ENCODE results near the gene NR3C2.

The NR3C2 gene

DNA sequence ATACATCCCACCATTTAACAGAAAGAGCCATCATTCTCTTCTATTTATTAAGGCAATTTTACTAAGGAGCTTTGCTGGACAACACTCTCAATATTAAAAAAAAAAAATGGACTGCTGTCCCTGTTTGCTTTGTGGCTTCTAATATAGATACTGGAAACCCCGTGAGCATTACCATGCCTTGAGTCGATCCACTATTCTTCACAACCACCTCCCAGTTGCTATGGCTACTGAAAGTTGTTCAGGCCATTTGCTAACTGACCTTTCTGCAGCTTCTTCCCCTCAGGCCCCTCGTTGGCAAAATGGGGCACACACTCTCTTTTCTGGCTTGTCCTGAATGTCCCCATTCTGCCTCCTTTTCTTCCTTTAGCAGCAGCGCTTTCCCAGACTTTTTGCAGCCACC lies 340.4 kb downstream of the NR3C2 start:
- DNase-seq (ENCODE audit: insufficient read length, low spot score) = no peak
- no peak for FAIRE-seq
- TF ChIP-seq PAX5 (IDR thresholded peaks at IDR 0.05; ENCODE audit: insufficient read depth, low read length, severe bottlenecking) (no peak), POU2F2 (IDR thresholded peaks at IDR 0.05; ENCODE audit: low read depth, low read length) (no peak), POLR2A (IDR thresholded peaks at IDR 0.05; ENCODE audit: low read depth, low read length) (no peak), POLR2AphosphoS5 (IDR thresholded peaks at IDR 0.05; ENCODE audit: low read depth, low read length) (no peak), SPI1 (IDR thresholded peaks at IDR 0.05; ENCODE audit: low read depth, low read length) (no peak)

DNA sequence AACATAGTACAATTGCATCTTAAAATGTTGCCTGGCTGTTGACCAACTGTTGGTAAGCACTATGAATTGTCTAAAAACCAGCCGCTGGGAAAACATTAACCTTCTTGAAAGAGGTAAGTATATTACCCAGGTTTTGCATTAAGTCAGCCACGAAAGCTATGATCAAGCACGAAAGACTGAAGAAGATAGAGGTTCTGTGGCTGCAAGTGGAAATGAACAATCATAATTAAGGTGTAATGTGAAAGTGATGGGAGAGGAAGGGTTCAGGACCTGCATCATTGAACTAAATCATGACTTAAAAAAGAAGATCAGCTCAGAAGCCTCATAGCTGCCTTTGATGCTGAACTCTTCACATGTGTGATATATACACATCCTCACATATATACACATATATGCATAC lies 341.0 kb downstream of the NR3C2 start:
- no peak for DNase-seq (ENCODE audit: insufficient read length, low spot score)
- no peak for TF ChIP-seq POLR2AphosphoS5 (IDR thresholded peaks at IDR 0.05; ENCODE audit: low read depth, low read length)
- TF ChIP-seq POLR2A (IDR thresholded peaks at IDR 0.05; ENCODE audit: low read depth, low read length) = no peak
- TF ChIP-seq POU2F2 (IDR thresholded peaks at IDR 0.05; ENCODE audit: low read depth, low read length) = no peak
- no peak for TF ChIP-seq SPI1 (IDR thresholded peaks at IDR 0.05; ENCODE audit: low read depth, low read length)
- TF ChIP-seq TAF1 (IDR thresholded peaks at IDR 0.05; ENCODE audit: low read depth, low read length) = no peak
- TF ChIP-seq PAX5 (IDR thresholded peaks at IDR 0.05; ENCODE audit: insufficient read depth, low read length, severe bottlenecking) = no peak
- FAIRE-seq = no peak

DNA sequence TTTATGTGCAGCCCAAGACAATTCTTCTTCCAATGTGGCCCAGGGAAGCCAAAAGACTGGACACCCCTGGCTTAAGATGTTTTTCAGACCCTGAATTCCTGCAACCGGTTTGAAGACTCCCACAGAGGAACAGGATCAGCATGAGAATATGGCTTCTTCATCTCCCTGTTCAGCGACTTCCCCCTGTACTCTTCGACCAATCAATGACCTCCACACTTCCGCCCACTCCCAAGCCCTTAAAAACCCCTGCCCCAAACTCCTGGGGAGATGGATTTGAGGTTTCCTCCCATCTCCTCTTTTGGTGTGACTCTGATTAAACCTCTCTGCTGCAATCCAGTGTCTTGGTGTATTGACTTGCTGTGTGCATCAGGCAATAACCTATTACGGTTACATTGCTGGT lies 344.4 kb downstream of the NR3C2 start:
- DNase-seq (ENCODE audit: insufficient read length, low spot score) = no peak
- TF ChIP-seq SPI1 (IDR thresholded peaks at IDR 0.05; ENCODE audit: low read depth, low read length) = no peak
- TF ChIP-seq PAX5 (IDR thresholded peaks at IDR 0.05; ENCODE audit: insufficient read depth, low read length, severe bottlenecking) = no peak
- no peak for TF ChIP-seq POLR2AphosphoS5 (IDR thresholded peaks at IDR 0.05; ENCODE audit: low read depth, low read length)
- no peak for TF ChIP-seq POU2F2 (IDR thresholded peaks at IDR 0.05; ENCODE audit: low read depth, low read length)
- TF ChIP-seq POLR2A (IDR thresholded peaks at IDR 0.05; ENCODE audit: low read depth, low read length) = no peak
- TF ChIP-seq TAF1 (IDR thresholded peaks at IDR 0.05; ENCODE audit: low read depth, low read length) = no peak
- no peak for FAIRE-seq

DNA sequence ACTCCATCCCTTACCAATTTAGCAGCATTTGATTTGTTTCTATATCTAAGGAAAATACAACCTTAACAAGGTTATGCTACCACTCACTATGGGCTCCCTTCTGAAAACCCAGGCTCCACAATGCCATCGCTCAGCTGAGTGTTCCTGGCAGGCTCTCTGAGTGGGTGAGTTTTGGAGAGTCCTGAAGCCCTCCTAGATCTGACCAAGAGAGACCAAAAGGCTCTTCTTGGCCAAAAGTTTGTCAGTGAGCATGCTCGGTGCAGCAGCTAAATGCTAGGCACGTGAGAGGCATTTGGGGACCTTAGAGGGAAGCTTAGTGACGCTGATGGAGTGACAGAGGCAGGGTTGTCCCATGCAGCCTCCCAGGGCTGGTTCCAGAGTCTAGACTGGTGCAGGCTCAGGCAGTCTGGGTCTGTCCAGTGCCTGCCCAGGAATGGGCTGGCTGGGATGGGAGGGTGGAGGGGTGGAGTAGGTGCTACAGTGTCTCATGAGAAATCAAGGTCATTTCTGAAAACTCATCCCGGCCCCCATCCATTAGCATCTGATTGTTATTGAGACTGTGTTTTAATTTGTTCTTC lies 346.8 kb downstream of the NR3C2 start:
- DNase-seq (ENCODE audit: insufficient read length, low spot score) (no peak), FAIRE-seq (no peak)
- TF ChIP-seq POLR2AphosphoS5 (IDR thresholded peaks at IDR 0.05; ENCODE audit: low read depth, low read length) (no peak), PAX5 (IDR thresholded peaks at IDR 0.05; ENCODE audit: insufficient read depth, low read length, severe bottlenecking) (no peak), SPI1 (IDR thresholded peaks at IDR 0.05; ENCODE audit: low read depth, low read length) (no peak), TAF1 (IDR thresholded peaks at IDR 0.05; ENCODE audit: low read depth, low read length) (no peak), POLR2A (IDR thresholded peaks at IDR 0.05; ENCODE audit: low read depth, low read length) (no peak), POU2F2 (IDR thresholded peaks at IDR 0.05; ENCODE audit: low read depth, low read length) (no peak)

DNA sequence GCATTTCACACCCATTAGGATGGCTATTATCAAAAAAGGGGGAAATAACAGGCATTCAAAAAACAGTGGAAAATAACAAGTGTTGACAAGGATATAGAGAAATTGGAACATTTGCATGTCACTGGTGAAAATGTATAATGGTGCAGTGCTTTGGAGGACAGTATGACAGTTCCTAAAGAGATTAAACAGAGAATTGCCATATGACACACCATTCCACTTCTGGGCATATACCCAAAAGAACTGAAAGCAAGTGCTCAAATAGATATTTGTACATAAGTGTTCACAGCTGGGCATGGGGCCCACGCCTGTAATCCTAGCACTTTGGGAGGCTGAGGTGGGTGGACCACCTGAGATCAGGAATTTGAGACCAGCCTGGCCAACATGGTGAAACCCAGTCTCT lies 348.1 kb downstream of the NR3C2 start:
- TF ChIP-seq PAX5 (IDR thresholded peaks at IDR 0.05; ENCODE audit: insufficient read depth, low read length, severe bottlenecking) = no peak
- TF ChIP-seq SPI1 (IDR thresholded peaks at IDR 0.05; ENCODE audit: low read depth, low read length) = no peak
- TF ChIP-seq POLR2AphosphoS5 (IDR thresholded peaks at IDR 0.05; ENCODE audit: low read depth, low read length) = no peak
- TF ChIP-seq POU2F2 (IDR thresholded peaks at IDR 0.05; ENCODE audit: low read depth, low read length) = no peak
- TF ChIP-seq POLR2A (IDR thresholded peaks at IDR 0.05; ENCODE audit: low read depth, low read length) = no peak
- no peak for TF ChIP-seq TAF1 (IDR thresholded peaks at IDR 0.05; ENCODE audit: low read depth, low read length)
- no peak for FAIRE-seq
- DNase-seq (ENCODE audit: insufficient read length, low spot score) = no peak

DNA sequence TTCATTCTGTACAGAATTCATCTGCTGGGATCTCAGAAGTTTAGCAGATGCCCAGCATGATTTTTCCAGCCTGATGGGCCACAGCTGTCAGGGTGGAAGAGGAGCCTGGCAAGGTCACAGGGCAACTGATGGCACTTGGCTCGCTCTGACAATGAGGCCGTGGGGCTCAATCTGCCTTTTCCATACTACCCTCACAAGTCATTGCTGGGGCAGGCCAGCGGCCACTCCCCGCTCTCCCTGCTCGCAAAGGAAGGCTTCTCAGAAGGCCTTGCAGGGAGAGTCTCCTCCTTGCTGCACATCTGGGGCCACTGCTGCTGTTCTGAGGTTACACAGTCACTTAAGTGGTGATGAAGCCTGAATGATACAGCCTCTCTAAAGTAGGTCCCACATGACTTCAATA lies 349.1 kb downstream of the NR3C2 start:
- no peak for FAIRE-seq
- no peak for DNase-seq (ENCODE audit: insufficient read length, low spot score)
- TF ChIP-seq SPI1 (IDR thresholded peaks at IDR 0.05; ENCODE audit: low read depth, low read length) = no peak
- TF ChIP-seq POLR2AphosphoS5 (IDR thresholded peaks at IDR 0.05; ENCODE audit: low read depth, low read length) = no peak
- TF ChIP-seq TAF1 (IDR thresholded peaks at IDR 0.05; ENCODE audit: low read depth, low read length) = no peak
- TF ChIP-seq POLR2A (IDR thresholded peaks at IDR 0.05; ENCODE audit: low read depth, low read length) = no peak
- TF ChIP-seq POU2F2 (IDR thresholded peaks at IDR 0.05; ENCODE audit: low read depth, low read length) = no peak
- TF ChIP-seq PAX5 (IDR thresholded peaks at IDR 0.05; ENCODE audit: insufficient read depth, low read length, severe bottlenecking) = no peak

DNA sequence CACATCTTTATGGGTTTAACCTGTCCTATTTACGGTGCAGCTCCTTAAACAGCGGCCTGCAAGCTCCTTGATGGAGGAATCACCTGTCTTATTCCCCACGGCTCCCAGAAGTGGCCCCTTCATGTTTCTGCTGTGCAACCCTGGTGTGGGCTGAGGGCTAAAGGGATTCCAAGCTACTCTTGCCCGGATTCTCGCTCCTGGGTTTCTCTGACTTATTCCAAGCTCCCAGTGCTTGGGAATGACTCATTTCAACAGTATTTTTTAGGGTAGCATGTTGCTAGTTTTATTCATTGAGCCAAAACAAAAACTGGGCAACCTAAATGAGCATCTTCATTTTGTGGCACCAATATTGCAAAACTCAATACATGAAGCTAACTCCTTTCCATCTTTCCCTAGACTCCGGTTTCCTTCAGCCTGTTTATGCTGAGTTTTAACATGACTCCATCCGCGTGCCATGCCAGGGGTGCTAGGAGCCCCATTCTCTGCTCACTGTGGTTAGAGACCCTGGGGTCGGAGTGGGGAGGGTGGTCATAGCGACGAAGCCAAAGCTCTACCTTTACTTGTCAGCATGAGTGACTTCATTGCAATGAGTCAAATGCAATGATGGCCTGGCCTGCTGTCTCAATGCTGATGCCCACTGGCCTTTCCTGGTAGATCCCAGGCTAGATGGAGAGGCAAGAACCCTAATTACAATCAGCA lies 349.7 kb downstream of the NR3C2 start:
- no peak for FAIRE-seq
- no peak for DNase-seq (ENCODE audit: insufficient read length, low spot score)
- TF ChIP-seq PAX5 (IDR thresholded peaks at IDR 0.05; ENCODE audit: insufficient read depth, low read length, severe bottlenecking) (no peak), POLR2AphosphoS5 (IDR thresholded peaks at IDR 0.05; ENCODE audit: low read depth, low read length) (no peak), SPI1 (IDR thresholded peaks at IDR 0.05; ENCODE audit: low read depth, low read length) (no peak), TAF1 (IDR thresholded peaks at IDR 0.05; ENCODE audit: low read depth, low read length) (no peak), POU2F2 (IDR thresholded peaks at IDR 0.05; ENCODE audit: low read depth, low read length) (no peak), POLR2A (IDR thresholded peaks at IDR 0.05; ENCODE audit: low read depth, low read length) (no peak)

DNA sequence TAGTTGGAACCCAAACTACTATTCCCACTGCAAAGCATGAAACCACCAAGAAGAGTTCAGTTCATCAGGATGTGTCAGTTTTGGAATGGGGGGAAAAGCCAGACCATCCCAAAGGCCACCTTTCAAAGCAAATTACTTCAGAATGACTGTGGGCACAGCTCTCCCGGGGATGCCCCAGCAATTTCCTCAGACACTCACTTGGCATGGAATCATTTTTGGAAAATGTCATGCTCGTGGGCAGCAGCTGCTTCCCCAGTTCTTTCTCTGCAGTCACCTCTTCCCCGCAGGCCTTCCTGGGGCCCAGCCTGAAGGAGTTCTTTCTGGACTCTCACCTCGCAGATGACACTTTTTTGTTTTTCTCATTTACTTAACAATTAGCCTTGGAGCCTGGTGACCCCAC lies 350.3 kb downstream of the NR3C2 start:
- TF ChIP-seq TAF1 (IDR thresholded peaks at IDR 0.05; ENCODE audit: low read depth, low read length) (no peak), POU2F2 (IDR thresholded peaks at IDR 0.05; ENCODE audit: low read depth, low read length) (no peak), POLR2A (IDR thresholded peaks at IDR 0.05; ENCODE audit: low read depth, low read length) (no peak), PAX5 (IDR thresholded peaks at IDR 0.05; ENCODE audit: insufficient read depth, low read length, severe bottlenecking) (no peak), SPI1 (IDR thresholded peaks at IDR 0.05; ENCODE audit: low read depth, low read length) (no peak), POLR2AphosphoS5 (IDR thresholded peaks at IDR 0.05; ENCODE audit: low read depth, low read length) (no peak)
- FAIRE-seq = no peak
- DNase-seq (ENCODE audit: insufficient read length, low spot score) = no peak

DNA sequence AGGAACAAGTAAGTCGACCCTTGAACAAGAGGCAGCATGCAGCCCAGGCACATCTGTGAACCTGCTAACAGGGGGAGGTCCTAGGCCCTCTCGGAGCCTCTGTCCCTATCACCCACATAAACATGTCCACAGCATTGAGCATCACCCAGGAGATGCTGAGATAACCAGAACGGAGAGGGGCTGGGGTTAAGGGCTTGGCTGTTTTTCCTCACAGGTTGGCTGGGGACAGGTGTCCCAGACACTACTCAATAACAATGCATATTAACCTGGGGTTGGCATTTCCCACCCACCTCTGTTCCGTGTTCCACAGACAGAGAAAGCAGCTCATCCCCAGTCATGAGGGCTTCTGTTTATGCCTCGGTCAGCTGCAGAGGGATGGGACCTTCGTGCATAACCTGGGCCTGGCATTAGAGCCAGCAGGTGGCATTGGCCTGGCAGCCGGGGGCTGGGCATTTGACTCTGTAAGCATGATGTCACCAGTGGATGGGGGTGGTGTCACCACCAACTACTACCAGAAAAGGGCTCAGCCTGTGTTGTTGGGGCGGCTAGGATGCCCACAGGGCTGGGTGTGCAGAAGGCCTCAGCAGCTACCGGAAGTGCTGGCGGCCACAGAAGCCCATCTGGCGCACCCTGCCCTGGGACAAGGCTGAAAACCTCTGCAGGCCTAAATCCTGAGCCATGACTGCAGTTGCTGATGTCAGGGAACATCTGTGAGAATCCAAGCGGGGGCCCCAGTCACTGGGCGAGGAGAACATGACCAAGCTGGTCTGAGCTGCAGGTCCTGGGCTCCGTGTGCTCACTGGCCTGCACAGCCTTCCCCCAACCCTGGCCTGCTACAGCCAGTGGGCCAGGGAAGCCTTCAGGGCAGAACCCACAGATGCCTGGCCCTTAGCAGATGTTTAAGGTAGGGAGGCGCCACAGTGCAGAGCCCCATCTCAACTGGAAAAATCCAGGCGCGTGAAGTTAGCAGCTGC lies 351.4 kb downstream of the NR3C2 start:
- TF ChIP-seq TAF1 (IDR thresholded peaks at IDR 0.05; ENCODE audit: low read depth, low read length) (no peak), SPI1 (IDR thresholded peaks at IDR 0.05; ENCODE audit: low read depth, low read length) (no peak), POLR2AphosphoS5 (IDR thresholded peaks at IDR 0.05; ENCODE audit: low read depth, low read length) (no peak), PAX5 (IDR thresholded peaks at IDR 0.05; ENCODE audit: insufficient read depth, low read length, severe bottlenecking) (no peak), POU2F2 (IDR thresholded peaks at IDR 0.05; ENCODE audit: low read depth, low read length) (no peak)
- DNase-seq (ENCODE audit: insufficient read length, low spot score) (no peak), FAIRE-seq (no peak)
